Endothelial cell of umbilical vein (primary cell): Measurements from ENCODE around the gene CPEB1. TPM values are rescaled to one million over a fixed set of nuclear protein-coding genes. Genes with fewer than 3 reads are reported as not detected.

Experiments
- BruUV-seq: library from RNA; stranded (reverse); fragments of 400-500 nt; replicated peaks from 2 replicates; lab custom pipeline; 2021; lab: Mats Ljungman, UMichigan
- CTCF ChIA-PET: fragments of 300-600, 350-600 bp; sonication (Branson Sonifier 250); formaldehyde crosslinking; loops from one replicate; lab custom pipeline; 2021; ENCODE audit warnings: antibody characterized with exemption, inconsistent platforms; lab: Charles Lee
- POLR2A ChIA-PET: fragments of 300-600, 350-600 bp; sonication (Branson Sonifier 250); formaldehyde crosslinking; loops from one replicate; lab custom pipeline; 2021; ENCODE audit warnings: antibody characterized with exemption, inconsistent platforms; lab: Charles Lee
- DNase-seq: peaks from one replicate; pipeline ENCODE4 v3.0.0-alpha.2; 2011; ENCODE audit warnings: low read depth, low spot score
- FAIRE-seq: peaks from 2 replicates; lab custom pipeline; 2011; peaks lifted over from hg19 to GRCh38; lab: Jason Lieb, UNC
- H2AFZ ChIP-seq: 2 replicates; pipeline ENCODE4 v1.6.0; 2012; ENCODE audit warnings: low read depth, low read length, control low read depth, inconsistent platforms
- H3K27ac ChIP-seq: 2 replicates; pipeline ENCODE4 v1.5.1; 2011; ENCODE audit warnings: low read depth, mild to moderate bottlenecking, control low read depth, low read length, moderate library complexity; ENCODE audit not compliant: insufficient read depth
- H3K27me3 ChIP-seq, 2 experiments: 2 replicates each; pipeline versions ENCODE4 v1.6.0 to v1.6.1; 2011; ENCODE audit warnings: low read length in 2 of 2, mixed read lengths in 1 of 2; ENCODE audit not compliant: control insufficient read depth in 2 of 2, insufficient read depth in 2 of 2
- H3K36me3 ChIP-seq, 2 experiments: 2 replicates in 1 of 2; 3 replicates in 1 of 2; pipeline ENCODE4 v1.5.1; 2011; ENCODE audit warnings: low read length in 2 of 2, mild to moderate bottlenecking in 1 of 2, moderate library complexity in 1 of 2; ENCODE audit not compliant: control insufficient read depth in 2 of 2, insufficient read depth in 2 of 2; ENCODE audit errors: extremely low read depth in 1 of 2
- H3K4me1 ChIP-seq: 3 replicates; pipeline ENCODE4 v1.5.1; 2011; ENCODE audit warnings: mild to moderate bottlenecking, low read length; ENCODE audit not compliant: control insufficient read depth, insufficient read depth; ENCODE audit errors: extremely low read depth
- H3K4me2 ChIP-seq: 2 replicates; pipeline ENCODE4 v1.6.1; 2011; ENCODE audit warnings: low read length, control low read depth, mixed read lengths; ENCODE audit not compliant: insufficient read depth
- H3K4me3 ChIP-seq, 3 experiments: fragments of 200-600 bp in 1 of 3; sonication (generic), shearing (Covaris generic) in 1 of 3; replicated peaks in 1 of 3; 2 replicates each; pipeline ENCODE4 v1.5.1; 2011 to 2016; ENCODE audit warnings: control low read depth in 3 of 3, low read length in 3 of 3, mild to moderate bottlenecking in 2 of 3, inconsistent platforms in 1 of 3, low read depth in 1 of 3, moderate library complexity in 1 of 3; ENCODE audit not compliant: insufficient read depth in 1 of 3
- H3K79me2 ChIP-seq: 2 replicates; pipeline ENCODE4 v1.6.0; 2012; ENCODE audit warnings: low read length, inconsistent platforms; ENCODE audit not compliant: control insufficient read depth, insufficient read depth
- H3K9ac ChIP-seq: replicated peaks from 2 replicates; pipeline ENCODE3; 2011; ENCODE audit warnings: low read length, control low read depth; ENCODE audit not compliant: insufficient read depth; ENCODE audit errors: extremely low read depth
- H3K9me1 ChIP-seq: replicated peaks from 3 replicates; pipeline ENCODE4 v1.6.0; 2011; ENCODE audit warnings: mild to moderate bottlenecking, low read length; ENCODE audit not compliant: control insufficient read depth, insufficient read depth; ENCODE audit errors: extremely low read depth
- H3K9me3 ChIP-seq: replicated peaks from 2 replicates; pipeline ENCODE4 v1.5.1; 2012; ENCODE audit warnings: low read length, inconsistent platforms; ENCODE audit not compliant: control insufficient read depth, insufficient read depth
- H4K20me1 ChIP-seq: replicated peaks from 2 replicates; pipeline ENCODE3; 2011; ENCODE audit warnings: mild to moderate bottlenecking, low read length; ENCODE audit not compliant: control insufficient read depth, insufficient read depth; ENCODE audit errors: extremely low read depth
- EZH2 ChIP-seq: IDR thresholded peaks from 2 replicates; pipeline ENCODE4 v1.6.1; 2012; ENCODE audit warnings: borderline replicate concordance, low read depth, mild to moderate bottlenecking, moderate library complexity, low read length, inconsistent platforms; ENCODE audit not compliant: severe bottlenecking
- FOS ChIP-seq: IDR thresholded peaks from 2 replicates; pipeline ENCODE4 v1.6.1; 2011; ENCODE audit warnings: mild to moderate bottlenecking, low read length, moderate library complexity, borderline replicate concordance; ENCODE audit not compliant: insufficient read depth
- GATA2 ChIP-seq: IDR thresholded peaks from 2 replicates; pipeline ENCODE4 v1.7.0; 2011; ENCODE audit warnings: low read depth, mild to moderate bottlenecking, moderate library complexity, mixed read lengths, low read length; ENCODE audit not compliant: insufficient read length, insufficient read depth
- JUN ChIP-seq: IDR thresholded peaks from 2 replicates; pipeline ENCODE4 v1.6.1; 2011; ENCODE audit warnings: borderline replicate concordance, low read depth; ENCODE audit not compliant: insufficient read length, insufficient read depth
- MYC ChIP-seq: IDR thresholded peaks from one replicate; pipeline ENCODE4 v1.6.1; 2011; ENCODE audit warnings: mild to moderate bottlenecking, low read depth, low read length
- POLR2A ChIP-seq: IDR thresholded peaks from 2 replicates; pipeline ENCODE4 v1.6.1; 2012; ENCODE audit warnings: low read depth, mild to moderate bottlenecking, control low read depth, low read length
- POLR2AphosphoS5 ChIP-seq: IDR thresholded peaks from 2 replicates; pipeline ENCODE4 v1.6.1; 2012; ENCODE audit warnings: low read depth, mild to moderate bottlenecking, control low read depth, low read length, moderate library complexity; ENCODE audit not compliant: insufficient read depth
- dilution Hi-C: fragments of 300-500 bp; cut with MboI; formaldehyde crosslinking; loops from one replicate; pipeline ENCODE4 v1.15.0; 2019; ENCODE audit warnings: low sequenced_read_pairs; ENCODE audit not compliant: extremely low pct_ligation_motif_present
- intact Hi-C: fragments of 100-400 bp; cut with micrococcal nuclease; formaldehyde crosslinking; loops from one replicate; pipeline ENCODE4 v1.10.0; 2022
- polyA plus RNA-seq, 4 experiments: library from polyadenylated mRNA; depleted of rRNA in 3 of 4; stranded (reverse) in 3 of 4; unstranded in 1 of 4; fragments of >200 nt; gene quantifications; 2 replicates each; pipeline versions ENCODE4 v1.2.1 to v1.2.3, GENCODE V29; 2011 to 2012; ENCODE audit warnings: missing spikeins in 1 of 4
- total RNA-seq: library from RNA; stranded (reverse); gene quantifications from 2 replicates; pipeline ENCODE4 v1.2.3, GENCODE V29; 2021
- TF ChIP-seq, protein P1 (sequence below): IDR thresholded peaks from 2 replicates; pipeline ENCODE4 v1.6.1; 2011; ENCODE audit not compliant: insufficient read depth, insufficient read length
- TF ChIP-seq, protein P2 (sequence below), 2 donors: IDR thresholded peaks; 1 replicate in 1 of 2; 2 replicates in 1 of 2; pipeline ENCODE4 v1.5.1; 2011; ENCODE audit warnings: low read length in 2 of 2, mild to moderate bottlenecking in 2 of 2, moderate library complexity in 2 of 2, control low read depth in 1 of 2, inconsistent platforms in 1 of 2, low read depth in 1 of 2; ENCODE audit not compliant: insufficient read depth in 1 of 2; ENCODE audit errors: extremely low read depth in 1 of 2

The CPEB1 gene
- total and polyA plus RNA-seq, 2 donors (not counting 3 experiments of a cell fraction or from before 2014, with no cell fraction given): not detected

DNA sequence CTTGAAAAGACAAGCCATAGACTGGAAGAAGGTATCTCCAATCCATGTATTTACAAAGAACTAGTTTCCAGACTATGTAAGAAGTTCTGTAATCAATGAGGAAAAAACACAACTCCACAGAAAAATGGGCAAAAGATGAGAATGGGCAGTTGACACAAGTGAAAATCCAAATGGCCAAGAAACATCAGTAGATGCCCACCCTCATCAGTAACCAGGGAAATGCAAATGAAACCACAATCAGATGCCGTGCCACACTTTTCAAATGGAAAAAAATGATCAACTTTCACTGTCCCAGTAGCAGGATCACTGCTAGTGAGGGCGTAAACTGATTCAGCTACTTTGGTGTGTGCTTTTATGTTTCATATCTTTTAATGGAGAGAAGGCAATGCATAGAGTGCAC, 4.5 kb upstream of the CPEB1 start:
- H3K4me3 ChIP-seq: no peak overlapping the region
- POLR2A ChIA-PET: no interaction called here
- no peaks in the 10 kb centered on the region for H3K4me1 ChIP-seq
- peaks cover 18 to 33% of the 10 kb centered on the region in 2 experiments for H3K27me3 ChIP-seq
- intact Hi-C loops (no loop called here), dilution Hi-C loops (no loop called here)
- TF ChIP-seq GATA2: no peak
- no peaks in the 10 kb centered on the region for H3K9me1 ChIP-seq
- H3K9me3 ChIP-seq: no peaks in the 10 kb centered on the region
- H3K4me2 ChIP-seq: no peak overlapping the region
- no peaks in the 10 kb centered on the region for H4K20me1 ChIP-seq
- no TSS peak for BruUV-seq
- H3K27ac ChIP-seq: no peak overlapping the region
- CTCF ChIA-PET: no interaction called here
- no peaks in the 10 kb centered on the region for H3K79me2 ChIP-seq
- FAIRE-seq: no peak
- H3K9ac ChIP-seq: no peak overlapping the region
- H3K36me3 ChIP-seq: no peaks in the 10 kb centered on the region
- no peak overlapping the region for H2AFZ ChIP-seq
- no peak for DNase-seq

DNA sequence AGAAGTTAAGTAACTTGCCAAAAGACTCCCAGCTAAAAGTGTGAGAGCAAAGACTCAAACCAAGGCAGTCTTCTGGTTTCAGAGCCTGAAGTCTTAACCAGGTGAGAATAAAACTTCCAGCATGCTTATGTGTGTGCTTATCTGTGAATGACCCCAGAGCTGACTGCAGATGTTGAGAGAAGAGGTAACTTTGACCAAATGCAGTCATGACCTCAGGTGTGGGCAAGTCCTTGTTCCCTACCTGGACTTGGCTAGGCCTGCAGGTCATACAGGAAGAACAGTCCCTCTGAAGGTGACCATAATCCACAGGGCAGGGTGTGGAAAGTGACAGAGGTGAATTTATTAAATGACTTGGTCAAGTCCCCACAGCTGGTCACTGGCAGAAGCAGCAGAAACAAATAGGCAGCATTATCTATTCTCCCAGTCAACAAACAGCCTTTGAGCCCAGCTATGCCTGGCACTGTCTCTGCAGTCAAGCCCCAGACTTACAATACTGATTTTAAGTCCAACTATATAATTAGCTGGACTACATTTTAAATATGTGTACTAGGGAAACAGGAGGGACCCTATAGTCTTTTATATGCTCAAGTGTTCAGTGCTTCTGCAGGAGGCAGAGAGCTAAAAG, 3.0 kb upstream of the CPEB1 start:
- ChIA-PET CTCF (no interaction called here), POLR2A (no interaction called here)

More for the DNA sequence above, 3.0 kb upstream of the CPEB1 start:
- H3K9me3 ChIP-seq: no peaks in the 10 kb centered on the region
- no peaks in the 10 kb centered on the region for H3K36me3 ChIP-seq
- H4K20me1 ChIP-seq: no peaks in the 10 kb centered on the region
- H3K79me2 ChIP-seq: no peaks in the 10 kb centered on the region
- no peak overlapping the region for H3K4me2 ChIP-seq
- BruUV-seq: no TSS peak
- H2AFZ ChIP-seq: no peak overlapping the region
- H3K27me3 ChIP-seq: peaks cover 28 to 43% of the 10 kb centered on the region in 2 experiments
- TF ChIP-seq, protein P1, sequence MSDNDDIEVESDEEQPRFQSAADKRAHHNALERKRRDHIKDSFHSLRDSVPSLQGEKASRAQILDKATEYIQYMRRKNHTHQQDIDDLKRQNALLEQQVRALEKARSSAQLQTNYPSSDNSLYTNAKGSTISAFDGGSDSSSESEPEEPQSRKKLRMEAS: no peak
- TF ChIP-seq MYC: no peak
- TF ChIP-seq POLR2AphosphoS5: no peak
- TF ChIP-seq EZH2: no peak
- no peak for TF ChIP-seq POLR2A
- TF ChIP-seq, protein P2, sequence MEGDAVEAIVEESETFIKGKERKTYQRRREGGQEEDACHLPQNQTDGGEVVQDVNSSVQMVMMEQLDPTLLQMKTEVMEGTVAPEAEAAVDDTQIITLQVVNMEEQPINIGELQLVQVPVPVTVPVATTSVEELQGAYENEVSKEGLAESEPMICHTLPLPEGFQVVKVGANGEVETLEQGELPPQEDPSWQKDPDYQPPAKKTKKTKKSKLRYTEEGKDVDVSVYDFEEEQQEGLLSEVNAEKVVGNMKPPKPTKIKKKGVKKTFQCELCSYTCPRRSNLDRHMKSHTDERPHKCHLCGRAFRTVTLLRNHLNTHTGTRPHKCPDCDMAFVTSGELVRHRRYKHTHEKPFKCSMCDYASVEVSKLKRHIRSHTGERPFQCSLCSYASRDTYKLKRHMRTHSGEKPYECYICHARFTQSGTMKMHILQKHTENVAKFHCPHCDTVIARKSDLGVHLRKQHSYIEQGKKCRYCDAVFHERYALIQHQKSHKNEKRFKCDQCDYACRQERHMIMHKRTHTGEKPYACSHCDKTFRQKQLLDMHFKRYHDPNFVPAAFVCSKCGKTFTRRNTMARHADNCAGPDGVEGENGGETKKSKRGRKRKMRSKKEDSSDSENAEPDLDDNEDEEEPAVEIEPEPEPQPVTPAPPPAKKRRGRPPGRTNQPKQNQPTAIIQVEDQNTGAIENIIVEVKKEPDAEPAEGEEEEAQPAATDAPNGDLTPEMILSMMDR (IDR thresholded peaks at IDR 0.05; ENCODE audit: extremely low read depth in 1 of 2, insufficient read depth in 1 of 2, low read depth in 1 of 2, low read length in 2 of 2): no peak
- no peak for TF ChIP-seq GATA2
- TF ChIP-seq JUN: no peak
- no peak for TF ChIP-seq FOS
- dilution Hi-C loops: no loop called here
- H3K27ac ChIP-seq: no peak overlapping the region
- no peaks in the 10 kb centered on the region for H3K4me1 ChIP-seq
- H3K9ac ChIP-seq: no peak overlapping the region
- no peaks in the 10 kb centered on the region for H3K9me1 ChIP-seq
- FAIRE-seq (no peak), DNase-seq (no peak)
- intact Hi-C loops: no loop called here
- no peak overlapping the region for H3K4me3 ChIP-seq
